ENCODE measurements around the gene PPP2R3A.

The PPP2R3A gene

GRCh38 chr3:135970506-135971116 is 5.1 kb downstream of the PPP2R3A start:
- no peak overlapping the region for H3K9ac ChIP-seq (ENCODE audit: low read length in 2 of 2)
- H3K9me3 ChIP-seq (ENCODE audit: control insufficient read depth in 2 of 2, low read length in 2 of 2), result no peaks in the 10 kb centered on the region
- no peak overlapping the region for H3K27ac ChIP-seq (ENCODE audit: low read length)
- H3K27me3 ChIP-seq (ENCODE audit: control insufficient read depth in 1 of 2, insufficient read depth in 2 of 2, low read length in 2 of 2), result no peaks in the 10 kb centered on the region
- no peak overlapping the region for H3K4me3 ChIP-seq (ENCODE audit: low read length in 2 of 2)
- peaks cover 6% of the 10 kb centered on the region for H3K4me1 ChIP-seq (ENCODE audit: control insufficient read depth, insufficient read depth, low read length)
- H3K36me3 ChIP-seq (ENCODE audit: control insufficient read depth in 2 of 2, insufficient read depth in 2 of 2, low read length in 2 of 2), result no peaks in the 10 kb centered on the region

GRCh38 chr3:135973841-135974240 is 8.3 kb downstream of the PPP2R3A start:
- H3K9me3 ChIP-seq (ENCODE audit: control insufficient read depth in 2 of 2, low read length in 2 of 2), result no peaks in the 10 kb centered on the region
- H3K27ac ChIP-seq (ENCODE audit: low read length), result no peak overlapping the region
- no peaks in the 10 kb centered on the region for H3K36me3 ChIP-seq (ENCODE audit: control insufficient read depth in 2 of 2, insufficient read depth in 2 of 2, low read length in 2 of 2)
- no peak overlapping the region for H3K9ac ChIP-seq (ENCODE audit: low read length in 2 of 2)
- no peak overlapping the region for H3K4me3 ChIP-seq (ENCODE audit: low read length in 2 of 2)
- peaks cover 2% of the 10 kb centered on the region for H3K4me1 ChIP-seq (ENCODE audit: control insufficient read depth, insufficient read depth, low read length)
- H3K27me3 ChIP-seq (ENCODE audit: control insufficient read depth in 1 of 2, insufficient read depth in 2 of 2, low read length in 2 of 2), result no peaks in the 10 kb centered on the region

- H3K27me3 ChIP-seq (ENCODE audit: control insufficient read depth in 1 of 2, insufficient read depth in 2 of 2, low read length in 2 of 2), result no peaks in the 10 kb centered on the region
- no peak overlapping the region for H3K4me3 ChIP-seq (ENCODE audit: low read length in 2 of 2)
- H3K4me1 ChIP-seq (ENCODE audit: control insufficient read depth, insufficient read depth, low read length), result peaks cover 2% of the 10 kb centered on the region
- H3K9ac ChIP-seq (ENCODE audit: low read length in 2 of 2), result no peak overlapping the region
- H3K36me3 ChIP-seq (ENCODE audit: control insufficient read depth in 2 of 2, insufficient read depth in 2 of 2, low read length in 2 of 2), result no peaks in the 10 kb centered on the region
- no peak overlapping the region for H3K27ac ChIP-seq (ENCODE audit: low read length)
- no peaks in the 10 kb centered on the region for H3K9me3 ChIP-seq (ENCODE audit: control insufficient read depth in 2 of 2, low read length in 2 of 2)
These were observed 9.5 kb downstream of the PPP2R3A start for GRCh38 chr3:135975053-135975452.

GRCh38 chr3:135975536-135975935 is 10.0 kb downstream of the PPP2R3A start:
- Histone ChIP-seq H3K36me3 (ENCODE audit: control insufficient read depth in 2 of 2, insufficient read depth in 2 of 2, low read length in 2 of 2) (no peaks in the 10 kb centered on the region), H3K27me3 (ENCODE audit: control insufficient read depth in 1 of 2, insufficient read depth in 2 of 2, low read length in 2 of 2) (no peaks in the 10 kb centered on the region), H3K27ac (ENCODE audit: low read length) (no peak overlapping the region), H3K9ac (ENCODE audit: low read length in 2 of 2) (no peak overlapping the region), H3K4me3 (ENCODE audit: low read length in 2 of 2) (no peak overlapping the region), H3K9me3 (ENCODE audit: control insufficient read depth in 2 of 2, low read length in 2 of 2) (no peaks in the 10 kb centered on the region), H3K4me1 (ENCODE audit: control insufficient read depth, insufficient read depth, low read length) (peaks cover 2% of the 10 kb centered on the region)

GRCh38 chr3:135980343-135980742 is 14.8 kb downstream of the PPP2R3A start:
- H3K9me3 ChIP-seq (ENCODE audit: control insufficient read depth in 2 of 2, low read length in 2 of 2), result no peaks in the 10 kb centered on the region
- no peaks in the 10 kb centered on the region for H3K36me3 ChIP-seq (ENCODE audit: control insufficient read depth in 2 of 2, insufficient read depth in 2 of 2, low read length in 2 of 2)
- no peaks in the 10 kb centered on the region for H3K27me3 ChIP-seq (ENCODE audit: control insufficient read depth in 1 of 2, insufficient read depth in 2 of 2, low read length in 2 of 2)
- H3K27ac ChIP-seq (ENCODE audit: low read length), result no peak overlapping the region
- H3K9ac ChIP-seq (ENCODE audit: low read length in 2 of 2), result no peak overlapping the region
- H3K4me1 ChIP-seq (ENCODE audit: control insufficient read depth, insufficient read depth, low read length), result peaks cover 5% of the 10 kb centered on the region
- no peak overlapping the region for H3K4me3 ChIP-seq (ENCODE audit: low read length in 2 of 2)

GRCh38 chr3:135981701-135982403 is 16.3 kb downstream of the PPP2R3A start:
- H3K36me3 ChIP-seq (ENCODE audit: control insufficient read depth in 2 of 2, insufficient read depth in 2 of 2, low read length in 2 of 2), result no peaks in the 10 kb centered on the region
- peaks cover 5% of the 10 kb centered on the region for H3K4me1 ChIP-seq (ENCODE audit: control insufficient read depth, insufficient read depth, low read length)
- no peak overlapping the region for H3K9ac ChIP-seq (ENCODE audit: low read length in 2 of 2)
- H3K9me3 ChIP-seq (ENCODE audit: control insufficient read depth in 2 of 2, low read length in 2 of 2), result no peaks in the 10 kb centered on the region
- no peak overlapping the region for H3K4me3 ChIP-seq (ENCODE audit: low read length in 2 of 2)
- no peaks in the 10 kb centered on the region for H3K27me3 ChIP-seq (ENCODE audit: control insufficient read depth in 1 of 2, insufficient read depth in 2 of 2, low read length in 2 of 2)
- no peak overlapping the region for H3K27ac ChIP-seq (ENCODE audit: low read length)

- Histone ChIP-seq H3K36me3 (ENCODE audit: control insufficient read depth in 2 of 2, insufficient read depth in 2 of 2, low read length in 2 of 2) (no peaks in the 10 kb centered on the region), H3K9me3 (ENCODE audit: control insufficient read depth in 2 of 2, low read length in 2 of 2) (no peaks in the 10 kb centered on the region), H3K9ac (ENCODE audit: low read length in 2 of 2) (no peak overlapping the region), H3K27me3 (ENCODE audit: control insufficient read depth in 1 of 2, insufficient read depth in 2 of 2, low read length in 2 of 2) (no peaks in the 10 kb centered on the region), H3K4me3 (ENCODE audit: low read length in 2 of 2) (no peak overlapping the region), H3K27ac (ENCODE audit: low read length) (no peak overlapping the region), H3K4me1 (ENCODE audit: control insufficient read depth, insufficient read depth, low read length) (peaks cover 5% of the 10 kb centered on the region)
These were observed 16.9 kb downstream of the PPP2R3A start for GRCh38 chr3:135982404-135982761.

GRCh38 chr3:135982922-135983581 is 17.5 kb downstream of the PPP2R3A start:
- H3K27me3 ChIP-seq (ENCODE audit: control insufficient read depth in 1 of 2, insufficient read depth in 2 of 2, low read length in 2 of 2), result no peaks in the 10 kb centered on the region
- no peaks in the 10 kb centered on the region for H3K36me3 ChIP-seq (ENCODE audit: control insufficient read depth in 2 of 2, insufficient read depth in 2 of 2, low read length in 2 of 2)
- H3K4me3 ChIP-seq (ENCODE audit: low read length in 2 of 2), result no peak overlapping the region
- H3K27ac ChIP-seq (ENCODE audit: low read length), result no peak overlapping the region
- peaks cover 5% of the 10 kb centered on the region for H3K4me1 ChIP-seq (ENCODE audit: control insufficient read depth, insufficient read depth, low read length)
- no peak overlapping the region for H3K9ac ChIP-seq (ENCODE audit: low read length in 2 of 2)
- H3K9me3 ChIP-seq (ENCODE audit: control insufficient read depth in 2 of 2, low read length in 2 of 2), result no peaks in the 10 kb centered on the region

- Histone ChIP-seq H3K4me3 (ENCODE audit: low read length in 2 of 2) (no peak overlapping the region), H3K9me3 (ENCODE audit: control insufficient read depth in 2 of 2, low read length in 2 of 2) (no peaks in the 10 kb centered on the region), H3K9ac (ENCODE audit: low read length in 2 of 2) (no peak overlapping the region), H3K27me3 (ENCODE audit: control insufficient read depth in 1 of 2, insufficient read depth in 2 of 2, low read length in 2 of 2) (no peaks in the 10 kb centered on the region), H3K27ac (ENCODE audit: low read length) (no peak overlapping the region), H3K36me3 (ENCODE audit: control insufficient read depth in 2 of 2, insufficient read depth in 2 of 2, low read length in 2 of 2) (no peaks in the 10 kb centered on the region), H3K4me1 (ENCODE audit: control insufficient read depth, insufficient read depth, low read length) (peaks cover under 1% of the 10 kb centered on the region)
These were observed 22.1 kb downstream of the PPP2R3A start for GRCh38 chr3:135987661-135988060.

GRCh38 chr3:135989242-135989641 is 23.7 kb downstream of the PPP2R3A start:
- H3K4me1 ChIP-seq (ENCODE audit: control insufficient read depth, insufficient read depth, low read length), result no peaks in the 10 kb centered on the region
- H3K9ac ChIP-seq (ENCODE audit: low read length in 2 of 2), result no peak overlapping the region
- no peaks in the 10 kb centered on the region for H3K9me3 ChIP-seq (ENCODE audit: control insufficient read depth in 2 of 2, low read length in 2 of 2)
- H3K27me3 ChIP-seq (ENCODE audit: control insufficient read depth in 1 of 2, insufficient read depth in 2 of 2, low read length in 2 of 2), result no peaks in the 10 kb centered on the region
- no peak overlapping the region for H3K4me3 ChIP-seq (ENCODE audit: low read length in 2 of 2)
- H3K36me3 ChIP-seq (ENCODE audit: control insufficient read depth in 2 of 2, insufficient read depth in 2 of 2, low read length in 2 of 2), result no peaks in the 10 kb centered on the region
- H3K27ac ChIP-seq (ENCODE audit: low read length), result no peak overlapping the region

GRCh38 chr3:135990903-135991302 is 25.4 kb downstream of the PPP2R3A start:
- Histone ChIP-seq H3K27me3 (ENCODE audit: control insufficient read depth in 1 of 2, insufficient read depth in 2 of 2, low read length in 2 of 2) (no peaks in the 10 kb centered on the region), H3K4me3 (ENCODE audit: low read length in 2 of 2) (no peak overlapping the region), H3K4me1 (ENCODE audit: control insufficient read depth, insufficient read depth, low read length) (peaks cover 3% of the 10 kb centered on the region), H3K9ac (ENCODE audit: low read length in 2 of 2) (no peak overlapping the region), H3K27ac (ENCODE audit: low read length) (no peak overlapping the region), H3K9me3 (ENCODE audit: control insufficient read depth in 2 of 2, low read length in 2 of 2) (no peaks in the 10 kb centered on the region), H3K36me3 (ENCODE audit: control insufficient read depth in 2 of 2, insufficient read depth in 2 of 2, low read length in 2 of 2) (no peaks in the 10 kb centered on the region)
